PFSK-1 (cell line): ENCODE data around the gene TRHDE.

Experiments
- POLR2AphosphoS5 ChIP-seq: IDR thresholded peaks from 2 replicates; pipeline ENCODE4 v1.6.1; 2012; ENCODE audit warnings: low read depth, mild to moderate bottlenecking, control low read depth, low read length, moderate library complexity
- TAF1 ChIP-seq: IDR thresholded peaks from 2 replicates; pipeline ENCODE4 v1.6.1; 2012; ENCODE audit warnings: low read length, control low read depth, borderline replicate concordance; ENCODE audit not compliant: insufficient read depth
- TF ChIP-seq, protein P1 (sequence below), 2 experiments: IDR thresholded peaks; 2 replicates each; pipeline versions ENCODE4 v1.6.1 to v1.8.0; 2011 to 2012; ENCODE audit warnings: low read depth in 2 of 2, low read length in 2 of 2, control low read depth in 1 of 2, inconsistent platforms in 1 of 2, mild to moderate bottlenecking in 1 of 2, moderate library complexity in 1 of 2; ENCODE audit not compliant: insufficient read depth in 1 of 2

DNA sequence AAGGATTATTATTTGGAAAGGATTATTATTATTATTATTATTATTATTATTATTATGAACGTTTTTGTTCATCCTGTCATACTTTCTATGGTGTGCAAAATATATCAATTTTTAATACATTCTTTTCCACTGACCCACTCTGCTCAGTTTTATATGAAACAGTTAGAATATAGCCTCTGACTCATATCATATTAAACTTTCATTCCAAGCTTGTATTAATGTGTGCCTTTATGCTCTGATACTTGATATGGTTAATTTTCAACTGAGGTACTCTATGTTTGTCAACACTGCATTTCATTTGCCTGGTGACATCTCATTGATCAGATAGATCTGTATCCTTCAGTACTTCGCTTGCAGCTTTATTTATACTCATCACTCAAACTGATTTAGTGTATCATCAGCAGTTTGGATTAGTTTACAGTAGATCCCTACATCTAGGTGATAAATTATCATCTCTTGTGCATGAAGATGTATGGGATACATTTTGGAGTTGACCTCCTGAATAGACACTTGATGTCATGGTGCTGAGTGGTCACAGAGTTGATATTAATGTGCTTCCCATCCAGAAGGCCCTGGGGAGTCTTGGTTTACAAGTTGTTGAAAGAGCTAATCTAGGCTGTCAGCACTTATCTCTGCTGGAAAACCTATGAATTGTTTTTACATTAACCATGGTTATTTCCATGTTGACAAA, 271.8 kb downstream of the TRHDE start:
- TF ChIP-seq, protein P1, sequence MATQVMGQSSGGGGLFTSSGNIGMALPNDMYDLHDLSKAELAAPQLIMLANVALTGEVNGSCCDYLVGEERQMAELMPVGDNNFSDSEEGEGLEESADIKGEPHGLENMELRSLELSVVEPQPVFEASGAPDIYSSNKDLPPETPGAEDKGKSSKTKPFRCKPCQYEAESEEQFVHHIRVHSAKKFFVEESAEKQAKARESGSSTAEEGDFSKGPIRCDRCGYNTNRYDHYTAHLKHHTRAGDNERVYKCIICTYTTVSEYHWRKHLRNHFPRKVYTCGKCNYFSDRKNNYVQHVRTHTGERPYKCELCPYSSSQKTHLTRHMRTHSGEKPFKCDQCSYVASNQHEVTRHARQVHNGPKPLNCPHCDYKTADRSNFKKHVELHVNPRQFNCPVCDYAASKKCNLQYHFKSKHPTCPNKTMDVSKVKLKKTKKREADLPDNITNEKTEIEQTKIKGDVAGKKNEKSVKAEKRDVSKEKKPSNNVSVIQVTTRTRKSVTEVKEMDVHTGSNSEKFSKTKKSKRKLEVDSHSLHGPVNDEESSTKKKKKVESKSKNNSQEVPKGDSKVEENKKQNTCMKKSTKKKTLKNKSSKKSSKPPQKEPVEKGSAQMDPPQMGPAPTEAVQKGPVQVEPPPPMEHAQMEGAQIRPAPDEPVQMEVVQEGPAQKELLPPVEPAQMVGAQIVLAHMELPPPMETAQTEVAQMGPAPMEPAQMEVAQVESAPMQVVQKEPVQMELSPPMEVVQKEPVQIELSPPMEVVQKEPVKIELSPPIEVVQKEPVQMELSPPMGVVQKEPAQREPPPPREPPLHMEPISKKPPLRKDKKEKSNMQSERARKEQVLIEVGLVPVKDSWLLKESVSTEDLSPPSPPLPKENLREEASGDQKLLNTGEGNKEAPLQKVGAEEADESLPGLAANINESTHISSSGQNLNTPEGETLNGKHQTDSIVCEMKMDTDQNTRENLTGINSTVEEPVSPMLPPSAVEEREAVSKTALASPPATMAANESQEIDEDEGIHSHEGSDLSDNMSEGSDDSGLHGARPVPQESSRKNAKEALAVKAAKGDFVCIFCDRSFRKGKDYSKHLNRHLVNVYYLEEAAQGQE (IDR thresholded peaks at IDR 0.05; ENCODE audit: insufficient read depth in 1 of 2, low read depth in 2 of 2, low read length in 2 of 2), result no peak
- TF ChIP-seq POLR2AphosphoS5, result no peak
- TF ChIP-seq TAF1, result no peak
